Measurements from ENCODE around the gene CFD.

- no peak for TF ChIP-seq CTCF (IDR thresholded peaks at IDR 0.05)
- TF ChIP-seq POLR2A (IDR thresholded peaks at IDR 0.05), result no peak
These were observed 12.2 kb downstream of the CFD start for GRCh38 chr19:871446-872265.
